H1 (cell line): Measurements from ENCODE around the gene VIPR2. TPM values are rescaled to one million over a fixed set of nuclear protein-coding genes. Genes with fewer than 3 reads are reported as not detected.

Experiments used
- CTCF ChIA-PET: fragments of 300-600 bp; sonication (Branson Sonifier 250); formaldehyde crosslinking; loops from one replicate; lab custom pipeline; 2021; ENCODE audit not compliant: partially characterized antibody; lab: Charles Lee
- POLR2A ChIA-PET: fragments of 300-600 bp; sonication (Branson Sonifier 250); formaldehyde crosslinking; loops from one replicate; lab custom pipeline; 2021; ENCODE audit warnings: inconsistent platforms; ENCODE audit not compliant: partially characterized antibody; lab: Charles Lee
- DNase-seq, 2 experiments: peaks; one replicate each; pipeline versions ENCODE4 v3.0.0 to v3.0.0-alpha.2; 2010 to 2022; ENCODE audit warnings: low spot score in 2 of 2, low read depth in 1 of 2, mixed read lengths in 1 of 2
- FAIRE-seq: peaks from 2 replicates; lab custom pipeline; 2011; peaks lifted over from hg19 to GRCh38; lab: Jason Lieb, UNC
- H2AFZ ChIP-seq: 2 replicates; pipeline ENCODE4 v1.8.1; 2012; ENCODE audit warnings: low read length, inconsistent platforms
- H2AK5ac ChIP-seq: 2 replicates; pipeline ENCODE4 v1.6.1; 2013; ENCODE audit warnings: low read depth, low read length
- H2BK120ac ChIP-seq: replicated peaks from 2 replicates; pipeline ENCODE3; 2013; ENCODE audit warnings: low read depth, low read length, inconsistent platforms
- H2BK12ac ChIP-seq: 2 replicates; pipeline ENCODE4 v1.6.1; 2013; ENCODE audit warnings: low read depth, low read length
- H2BK15ac ChIP-seq: 2 replicates; pipeline ENCODE4 v1.6.1; 2013; ENCODE audit warnings: low read length
- H2BK20ac ChIP-seq: 2 replicates; pipeline ENCODE4 v1.6.1; 2013; ENCODE audit warnings: low read length
- H2BK5ac ChIP-seq: 2 replicates; pipeline ENCODE4 v1.6.1; 2013; ENCODE audit warnings: low read depth, low read length
- H3K14ac ChIP-seq: 2 replicates; pipeline ENCODE4 v1.6.1; 2013; ENCODE audit warnings: inconsistent platforms; ENCODE audit not compliant: insufficient read length
- H3K18ac ChIP-seq: 2 replicates; pipeline ENCODE4 v1.6.1; 2013; ENCODE audit warnings: low read length; ENCODE audit errors: extremely low read depth
- H3K23ac ChIP-seq: 2 replicates; pipeline ENCODE4 v1.6.1; 2013; ENCODE audit warnings: inconsistent platforms; ENCODE audit not compliant: insufficient read length
- H3K23me2 ChIP-seq: 2 replicates; pipeline ENCODE4 v1.6.1; 2013; ENCODE audit warnings: low read depth, low read length
- H3K27ac ChIP-seq: 2 replicates; pipeline ENCODE4 v1.6.1; 2011; ENCODE audit warnings: low read depth, low read length, inconsistent platforms
- H3K27me3 ChIP-seq, 4 experiments: replicated peaks in 1 of 4; 1 replicate in 1 of 4; 2 replicates in 3 of 4; pipeline versions ENCODE4 v1.6.1 to v1.8.1; 2011 to 2013; ENCODE audit warnings: low read length in 3 of 4, mild to moderate bottlenecking in 3 of 4, inconsistent platforms in 2 of 4, mixed read lengths in 2 of 4, moderate library complexity in 1 of 4; ENCODE audit not compliant: control insufficient read depth in 3 of 4, insufficient read depth in 3 of 4; ENCODE audit errors: extremely low read depth in 1 of 4
- H3K36me3 ChIP-seq, 4 experiments: 2 replicates each; pipeline versions ENCODE4 v1.6.1 to v1.8.1; 2011 to 2013; ENCODE audit warnings: mild to moderate bottlenecking in 4 of 4, low read length in 3 of 4, moderate library complexity in 2 of 4, control low read depth in 1 of 4, inconsistent platforms in 1 of 4; ENCODE audit not compliant: insufficient read depth in 4 of 4, control insufficient read depth in 2 of 4
- H3K4ac ChIP-seq: replicated peaks from 2 replicates; pipeline ENCODE3; 2013; ENCODE audit warnings: low read length, low read depth, mixed read lengths, inconsistent platforms; ENCODE audit not compliant: insufficient read length
- H3K4me1 ChIP-seq, 4 experiments: replicated peaks in 1 of 4; 1 replicate in 1 of 4; 2 replicates in 3 of 4; pipeline versions ENCODE4 v1.6.1 to v1.8.1; 2011 to 2013; ENCODE audit warnings: low read length in 3 of 4, inconsistent platforms in 2 of 4, mixed read lengths in 1 of 4; ENCODE audit not compliant: insufficient read depth in 4 of 4, control insufficient read depth in 3 of 4
- H3K4me2 ChIP-seq, 2 experiments: 2 replicates each; pipeline versions ENCODE4 v1.6.1 to v1.8.1; 2011 to 2013; ENCODE audit warnings: low read depth in 2 of 2, low read length in 2 of 2, control low read depth in 1 of 2, inconsistent platforms in 1 of 2, mild to moderate bottlenecking in 1 of 2; ENCODE audit not compliant: insufficient read depth in 1 of 2
- H3K4me3 ChIP-seq, 4 experiments: fragments of 200-600, 300-600 bp in 1 of 4; sonication (generic), shearing (Covaris generic), sonication (Bioruptor Twin) in 1 of 4; 2 replicates each; pipeline versions ENCODE4 v1.5.1 to v1.8.1; 2011 to 2016; ENCODE audit warnings: low read length in 4 of 4, low read depth in 3 of 4, control low read depth in 2 of 4, inconsistent platforms in 2 of 4, mild to moderate bottlenecking in 2 of 4, mixed read lengths in 1 of 4, moderate library complexity in 1 of 4; ENCODE audit not compliant: insufficient read depth in 2 of 4; ENCODE audit errors: extremely low read depth in 1 of 4
- H3K56ac ChIP-seq: replicated peaks from 2 replicates; pipeline ENCODE3; 2013; ENCODE audit warnings: low read depth, mild to moderate bottlenecking, mixed read lengths, low read length, inconsistent platforms; ENCODE audit not compliant: insufficient read length
- H3K79me1 ChIP-seq: 2 replicates; pipeline ENCODE4 v1.6.1; 2013; ENCODE audit warnings: low read depth, low read length, control low read depth
- H3K79me2 ChIP-seq, 2 experiments: 2 replicates each; pipeline versions ENCODE4 v1.6.1 to v1.8.1; 2012 to 2013; ENCODE audit warnings: low read length in 2 of 2, mild to moderate bottlenecking in 2 of 2, inconsistent platforms in 1 of 2; ENCODE audit not compliant: insufficient read depth in 2 of 2, control insufficient read depth in 1 of 2
- H3K9ac ChIP-seq, 4 experiments: replicated peaks in 1 of 4; 1 replicate in 1 of 4; 2 replicates in 3 of 4; pipeline versions ENCODE4 v1.6.1 to v1.8.1; 2011 to 2013; ENCODE audit warnings: low read depth in 3 of 4, low read length in 3 of 4, control low read depth in 2 of 4, mild to moderate bottlenecking in 2 of 4, moderate library complexity in 2 of 4, inconsistent platforms in 1 of 4; ENCODE audit errors: extremely low read depth in 1 of 4
- H3K9me3 ChIP-seq, 2 experiments: 2 replicates each; pipeline versions ENCODE4 v1.6.1 to v1.8.1; 2012 to 2013; ENCODE audit warnings: mild to moderate bottlenecking in 2 of 2, moderate library complexity in 2 of 2, control low read depth in 1 of 2, inconsistent platforms in 1 of 2, low read depth in 1 of 2, low read length in 1 of 2, mixed read lengths in 1 of 2; ENCODE audit not compliant: insufficient read depth in 2 of 2
- H4K20me1 ChIP-seq, 2 experiments: replicated peaks in 1 of 2; 2 replicates each; pipeline versions ENCODE3 to v1.8.1; 2011 to 2013; ENCODE audit warnings: inconsistent platforms in 2 of 2, low read length in 2 of 2, mild to moderate bottlenecking in 1 of 2; ENCODE audit not compliant: insufficient read depth in 2 of 2, control insufficient read depth in 1 of 2
- H4K5ac ChIP-seq: 2 replicates; pipeline ENCODE4 v1.6.1; 2013; ENCODE audit warnings: low read length, low read depth, mixed read lengths, inconsistent platforms; ENCODE audit not compliant: insufficient read length
- H4K8ac ChIP-seq: 2 replicates; pipeline ENCODE4 v1.8.0; 2013; ENCODE audit warnings: mild to moderate bottlenecking, moderate library complexity, low read length, inconsistent platforms; ENCODE audit not compliant: insufficient read depth; ENCODE audit errors: extremely low read depth
- H4K91ac ChIP-seq: replicated peaks from 2 replicates; pipeline ENCODE3; 2013; ENCODE audit warnings: low read length, mixed read lengths, inconsistent platforms; ENCODE audit not compliant: insufficient read length
- HDAC2 ChIP-seq, 2 experiments: fragments of 300-600 bp in 1 of 2; sonication (generic) in 1 of 2; IDR thresholded peaks; 2 replicates each; pipeline ENCODE4 v1.6.1; 2011 to 2012; ENCODE audit warnings: low read depth in 2 of 2, low read length in 2 of 2, mild to moderate bottlenecking in 2 of 2, moderate library complexity in 2 of 2, borderline replicate concordance in 1 of 2, inconsistent platforms in 1 of 2
- RXRA ChIP-seq: IDR thresholded peaks from 2 replicates; pipeline ENCODE4 v1.6.1; 2011; ENCODE audit warnings: low read depth, mild to moderate bottlenecking, low read length, moderate library complexity; ENCODE audit not compliant: insufficient read depth
- SIN3A ChIP-seq, 2 experiments: IDR thresholded peaks in 1 of 2; conservative IDR thresholded peaks in 1 of 2; 2 replicates each; pipeline ENCODE4 v1.6.1; 2011 to 2012; ENCODE audit warnings: low read length in 2 of 2, improper control_type of control experiment in 1 of 2, low read depth in 1 of 2, mild to moderate bottlenecking in 1 of 2
- TCF12 ChIP-seq: IDR thresholded peaks from 2 replicates; pipeline ENCODE4 v1.6.1; 2011; ENCODE audit warnings: low read depth, mild to moderate bottlenecking, low read length
- WGBS, 2 experiments: shearing (Covaris generic) in 1 of 2; methylation state at CpG; one replicate each; pipeline versions ENCODE4 v1.1.6 to v1.1.7; 2013 to 2015; ENCODE audit warnings: low lambda C conversion rate in 2 of 2, mixed read lengths in 2 of 2, inconsistent platforms in 1 of 2, low coverage in 1 of 2, missing lambda C conversion rate in 1 of 2; ENCODE audit not compliant: insufficient replicate concordance in 2 of 2, insufficient coverage in 1 of 2, insufficient read length in 1 of 2; ENCODE audit errors: extremely low coverage in 1 of 2, missing lambda C conversion rate in 1 of 2; 5-methylcytosine and 5-hydroxymethylcytosine counted together
- polyA plus RNA-seq, 7 experiments: library from polyadenylated mRNA; depleted of rRNA in 3 of 7; stranded (reverse) in 5 of 7; unstranded in 2 of 7; fragments of >200 nt in 5 of 7; fragments of 200-250 nt in 2 of 7; gene quantifications; 1 replicate in 5 of 7; 2 replicates in 1 of 7; 4 replicates in 1 of 7; pipeline versions ENCODE4 v1.2.1 to v1.2.3, GENCODE V29; 2011 to 2013; ENCODE audit warnings: missing spikeins in 2 of 7, mixed read lengths in 2 of 7
- total RNA-seq: library from RNA; stranded (reverse); fragmentation: NEBNext Ultra II Directional; extraction: Animal tissue kit (Norgen Biotek cat#: 25700); gene quantifications from 2 replicates; pipeline ENCODE4 v1.2.1, GENCODE V29; 2021
- TF ChIP-seq, protein P1 (sequence below), 3 experiments: IDR thresholded peaks; 1 replicate in 2 of 3; 2 replicates in 1 of 3; pipeline versions ENCODE4 v1.5.1 to v1.6.1; 2011; ENCODE audit warnings: low read length in 3 of 3, mild to moderate bottlenecking in 3 of 3, inconsistent platforms in 2 of 3, low read depth in 1 of 3, moderate library complexity in 1 of 3; ENCODE audit not compliant: insufficient read depth in 1 of 3; ENCODE audit errors: control extremely low read depth in 1 of 3
- TF ChIP-seq, protein P2 (sequence below): IDR thresholded peaks from 2 replicates; pipeline ENCODE4 v1.6.1; 2011; ENCODE audit warnings: low read depth, mild to moderate bottlenecking, low read length; ENCODE audit not compliant: insufficient read depth

Gene VIPR2
- total and polyA plus RNA-seq, 2 of the 8 experiments (the other 6 are each of a cell fraction or from before 2014, with no cell fraction given) = 2.4 to 6.3 TPM

DNA sequence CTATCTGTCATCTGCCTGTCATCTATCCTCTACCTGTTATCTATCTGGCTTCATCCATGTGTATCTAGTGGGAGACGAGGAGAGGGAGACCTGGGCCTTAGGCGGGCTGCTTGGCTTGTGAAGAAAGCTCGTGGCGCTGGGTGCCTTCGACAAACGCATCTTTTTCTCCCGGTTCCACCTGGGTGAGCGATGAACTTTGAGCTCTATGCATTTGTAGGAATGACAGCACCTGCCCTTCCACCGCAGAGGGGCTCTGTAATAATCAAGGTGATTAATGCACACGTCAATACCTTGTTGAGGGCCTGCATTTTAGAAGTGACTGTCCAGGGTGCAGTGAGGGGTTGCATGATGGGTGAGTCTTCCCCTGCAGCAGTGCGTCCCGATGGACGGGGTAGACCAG, 2.6 kb upstream of the VIPR2 start:
- 82% methylated on average over 11 of the region's 13 CpGs; no CpG with 5 or more reads in 1 of the 2 experiments for WGBS, 2 experiments
- H4K20me1 ChIP-seq = no peaks in the 10 kb centered on the region
- peak overlapping the region in 1 of 2 experiments; percentile 61; a peak in 2 of 4 replicates for H3K4me2 ChIP-seq
- peaks cover 4 to 24% (median 19%) of the 10 kb centered on the region in 4 experiments; a peak in 6 of 7 replicates for H3K4me1 ChIP-seq
- H2BK12ac ChIP-seq = no peak overlapping the region; the same call in 1 of the 2 replicates
- no peak overlapping the region for H2BK15ac ChIP-seq
- no peak overlapping the region for H4K5ac ChIP-seq
- no peak overlapping the region for H3K18ac ChIP-seq
- POLR2A ChIA-PET = interaction anchor here (0.6 to 1.7 kb wide), 2 partner anchors 12 to 43 kb away, joined by 3 read pairs; no protein-coding TSS in a partner anchor
- H3K23me2 ChIP-seq = peaks cover 9% of the 10 kb centered on the region; the same call in 1 of the 2 replicates
- peak overlapping the region in 1 of 4 experiments; percentile 17; a peak in 2 of 8 replicates for H3K4me3 ChIP-seq
- H2BK120ac ChIP-seq = no peak overlapping the region
- H2BK5ac ChIP-seq = no peak overlapping the region
- no peaks in the 10 kb centered on the region for H3K9me3 ChIP-seq
- FAIRE-seq (no peak), DNase-seq (no peak)
- TF ChIP-seq, protein P1, sequence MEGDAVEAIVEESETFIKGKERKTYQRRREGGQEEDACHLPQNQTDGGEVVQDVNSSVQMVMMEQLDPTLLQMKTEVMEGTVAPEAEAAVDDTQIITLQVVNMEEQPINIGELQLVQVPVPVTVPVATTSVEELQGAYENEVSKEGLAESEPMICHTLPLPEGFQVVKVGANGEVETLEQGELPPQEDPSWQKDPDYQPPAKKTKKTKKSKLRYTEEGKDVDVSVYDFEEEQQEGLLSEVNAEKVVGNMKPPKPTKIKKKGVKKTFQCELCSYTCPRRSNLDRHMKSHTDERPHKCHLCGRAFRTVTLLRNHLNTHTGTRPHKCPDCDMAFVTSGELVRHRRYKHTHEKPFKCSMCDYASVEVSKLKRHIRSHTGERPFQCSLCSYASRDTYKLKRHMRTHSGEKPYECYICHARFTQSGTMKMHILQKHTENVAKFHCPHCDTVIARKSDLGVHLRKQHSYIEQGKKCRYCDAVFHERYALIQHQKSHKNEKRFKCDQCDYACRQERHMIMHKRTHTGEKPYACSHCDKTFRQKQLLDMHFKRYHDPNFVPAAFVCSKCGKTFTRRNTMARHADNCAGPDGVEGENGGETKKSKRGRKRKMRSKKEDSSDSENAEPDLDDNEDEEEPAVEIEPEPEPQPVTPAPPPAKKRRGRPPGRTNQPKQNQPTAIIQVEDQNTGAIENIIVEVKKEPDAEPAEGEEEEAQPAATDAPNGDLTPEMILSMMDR (IDR thresholded peaks at IDR 0.05; ENCODE audit: control extremely low read depth in 1 of 3, insufficient read depth in 1 of 3, low read depth in 1 of 3, low read length in 3 of 3) = peak in 1 of 3 experiments; percentile 24; a peak in 1 of 4 replicates
- no peak for TF ChIP-seq HDAC2 (IDR thresholded peaks at IDR 0.05; ENCODE audit: borderline replicate concordance in 1 of 2, low read depth in 2 of 2, low read length in 2 of 2)
- no peak for TF ChIP-seq TCF12
- no peak for TF ChIP-seq RXRA
- TF ChIP-seq, protein P2, sequence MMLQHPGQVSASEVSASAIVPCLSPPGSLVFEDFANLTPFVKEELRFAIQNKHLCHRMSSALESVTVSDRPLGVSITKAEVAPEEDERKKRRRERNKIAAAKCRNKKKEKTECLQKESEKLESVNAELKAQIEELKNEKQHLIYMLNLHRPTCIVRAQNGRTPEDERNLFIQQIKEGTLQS = no peak
- no peak for TF ChIP-seq SIN3A (conservative IDR thresholded peaks at IDR 0.05 in 1 of 2, IDR thresholded peaks at IDR 0.05 in 1 of 2; ENCODE audit: low read depth in 1 of 2, low read length in 2 of 2)
- peaks cover 13 to 33% (median 25%) of the 10 kb centered on the region in 4 experiments for H3K27me3 ChIP-seq
- H3K14ac ChIP-seq = no peak overlapping the region
- H4K91ac ChIP-seq = no peak overlapping the region
- H3K79me1 ChIP-seq = no peaks in the 10 kb centered on the region
- no peak overlapping the region for H3K9ac ChIP-seq
- no peak overlapping the region for H2AK5ac ChIP-seq
- no peaks in the 10 kb centered on the region for H3K79me2 ChIP-seq
- no peak overlapping the region for H3K27ac ChIP-seq
- H4K8ac ChIP-seq = no peak overlapping the region
- CTCF ChIA-PET = interaction anchor here (1.0 to 1.8 kb wide), 3 partner anchors 12 to 43 kb away, joined by 3 to 7 read pairs (median 3); no protein-coding TSS in a partner anchor
- no peaks in the 10 kb centered on the region; a peak in 1 of 8 replicates for H3K36me3 ChIP-seq
- H3K56ac ChIP-seq = no peak overlapping the region
- no peak overlapping the region for H2AFZ ChIP-seq
- no peak overlapping the region for H3K4ac ChIP-seq
- H2BK20ac ChIP-seq = peak overlapping the region; percentile 80; the same call in 1 of the 2 replicates
- H3K23ac ChIP-seq = no peak overlapping the region
